ENCODE data around the gene CEACAM19. TPM values are rescaled to one million over a fixed set of nuclear protein-coding genes. Genes with fewer than 3 reads are reported as not detected.

Gene CEACAM19
- total RNA-seq, 1 donor from 2014 or later: not detected

- H3K9me3 Mint-ChIP-seq: peaks cover 13% of the 10 kb centered on the region
- POLR2A ChIA-PET: interaction anchor here (0.6 kb wide), 1 partner anchor 28 kb away, joined by 5 read pairs; no protein-coding TSS in a partner anchor
- no peak for TF ChIP-seq CTCF (IDR thresholded peaks at IDR 0.05)
- peaks cover 2% of the 10 kb centered on the region for H3K36me3 Mint-ChIP-seq (ENCODE audit: low read depth)
- CTCF ChIA-PET: no interaction called here
- H3K27me3 Mint-ChIP-seq: peaks cover 10% of the 10 kb centered on the region
- no peak overlapping the region for H3K4me3 Mint-ChIP-seq
- intact Hi-C loops (cut with micrococcal nuclease): no loop called here
- no peak overlapping the region for H3K27ac Mint-ChIP-seq
- no peaks in the 10 kb centered on the region for H3K4me1 Mint-ChIP-seq
- DNase-seq (no peak), ATAC-seq (ENCODE audit: low read depth) (no peak)
Observed at GRCh38 chr19:44712864-44713515, 41.7 kb downstream of the CEACAM19 start.

- Mint-ChIP-seq H3K4me3 (no peak overlapping the region), H3K9me3 (peaks cover 13% of the 10 kb centered on the region), H3K27ac (no peak overlapping the region), H3K27me3 (peaks cover 14% of the 10 kb centered on the region), H3K4me1 (no peaks in the 10 kb centered on the region), H3K36me3 (ENCODE audit: low read depth) (peaks cover 2% of the 10 kb centered on the region)
- intact Hi-C loops (cut with micrococcal nuclease): no loop called here
- ChIA-PET POLR2A (no interaction called here), CTCF (no interaction called here)
- DNase-seq (no peak), ATAC-seq (ENCODE audit: low read depth) (no peak)
- no peak for TF ChIP-seq CTCF (IDR thresholded peaks at IDR 0.05)
Observed at GRCh38 chr19:44714597-44715169, 43.4 kb downstream of the CEACAM19 start.

- no peak overlapping the region for H3K27ac Mint-ChIP-seq
- ATAC-seq (ENCODE audit: low read depth): no peak
- ChIA-PET POLR2A (interaction anchor here (0.6 kb wide), 1 partner anchor 35 kb away, joined by 5 read pairs; no protein-coding TSS in a partner anchor), CTCF (interaction anchor here (1.5 kb wide), 1 partner anchor 53 kb away, joined by 4 read pairs; no protein-coding TSS in a partner anchor)
- H3K4me3 Mint-ChIP-seq: no peak overlapping the region
- intact Hi-C loops (cut with micrococcal nuclease): no loop called here
- TF ChIP-seq CTCF (IDR thresholded peaks at IDR 0.05): no peak
- peaks cover 9% of the 10 kb centered on the region for H3K4me1 Mint-ChIP-seq
- H3K36me3 Mint-ChIP-seq (ENCODE audit: low read depth): peaks cover 2% of the 10 kb centered on the region
- H3K9me3 Mint-ChIP-seq: peaks cover 13% of the 10 kb centered on the region
- no peak for DNase-seq
- H3K27me3 Mint-ChIP-seq: peaks cover 6% of the 10 kb centered on the region
Observed at GRCh38 chr19:44717603-44718002, 46.3 kb downstream of the CEACAM19 start.

- H3K27ac Mint-ChIP-seq: no peak overlapping the region
- ChIA-PET POLR2A (interaction anchor here (0.6 kb wide), 1 partner anchor 114 kb away, joined by 5 read pairs; no protein-coding TSS in a partner anchor), CTCF (interaction anchor here (1.5 to 11.5 kb wide), 2 partner anchors 52 to 54 kb away, joined by 4 to 359 read pairs; no protein-coding TSS in a partner anchor)
- ATAC-seq (ENCODE audit: low read depth): no peak
- H3K9me3 Mint-ChIP-seq: peaks cover 13% of the 10 kb centered on the region
- no peak overlapping the region for H3K4me3 Mint-ChIP-seq
- H3K4me1 Mint-ChIP-seq: peaks cover 15% of the 10 kb centered on the region
- no peak for TF ChIP-seq CTCF (IDR thresholded peaks at IDR 0.05)
- intact Hi-C loops (cut with micrococcal nuclease): no loop called here
- peaks cover 6% of the 10 kb centered on the region for H3K27me3 Mint-ChIP-seq
- peaks cover 2% of the 10 kb centered on the region for H3K36me3 Mint-ChIP-seq (ENCODE audit: low read depth)
- no peak for DNase-seq
Observed at GRCh38 chr19:44718441-44719261, 47.4 kb downstream of the CEACAM19 start.
